Measurements from ENCODE around the gene LYPLAL1.
A peak's percentile ranks its signal among the peaks of the same experiment; 100 is the strongest.

Gene LYPLAL1

DNA sequence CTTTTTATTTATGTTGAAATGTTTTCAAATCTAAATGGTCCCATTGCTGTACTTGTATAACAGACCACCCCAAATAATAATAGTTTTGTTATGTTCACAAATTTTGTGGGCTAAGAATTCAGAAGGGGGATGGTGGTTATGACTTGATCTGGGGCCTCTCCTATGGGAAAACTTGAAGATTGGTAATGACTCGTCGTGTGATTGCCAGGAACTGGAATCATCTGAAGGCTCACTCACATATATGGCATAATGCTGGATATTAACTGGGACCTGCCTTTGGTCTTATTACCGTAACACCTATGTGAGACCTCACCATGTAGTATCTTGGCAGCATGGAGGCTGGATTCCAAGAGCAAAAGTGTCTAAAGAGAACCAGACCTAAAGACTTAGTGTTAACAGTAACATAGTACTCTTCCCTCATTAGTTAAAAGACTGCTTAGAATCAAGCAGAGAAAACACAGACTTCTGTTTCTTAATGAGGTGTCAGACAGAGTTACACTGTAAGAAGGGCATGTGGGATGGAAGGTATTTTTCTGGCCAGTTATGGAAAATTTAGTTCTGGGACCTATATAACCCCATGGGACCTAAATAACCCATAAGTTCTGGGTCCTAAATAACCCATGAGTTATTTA lies 11.9 kb downstream of the LYPLAL1 start:
- H3K36me3 ChIP-seq (ENCODE audit: control insufficient read depth, insufficient read depth, low read length) = no peaks in the 10 kb centered on the region
- no peak overlapping the region for H4K8ac ChIP-seq (ENCODE audit: low read depth, low read length)
- no peak overlapping the region for H3K4me2 ChIP-seq (ENCODE audit: low read length)
- no CpG with 5 or more reads among the region's 3 CpGs for WGBS (ENCODE audit: extremely low coverage, insufficient coverage, low lambda C conversion rate)
- no peaks in the 10 kb centered on the region for H3K27me3 ChIP-seq (ENCODE audit: insufficient read depth, low read length, poor library complexity)
- no peak overlapping the region for H3K27ac ChIP-seq (ENCODE audit: low read depth, low read length)
- no peaks in the 10 kb centered on the region for H3K4me1 ChIP-seq (ENCODE audit: control insufficient read depth, low read depth, low read length)
- H3K23ac ChIP-seq (ENCODE audit: low read length) = no peak overlapping the region
- peak; percentile 55 for DNase-seq
- H2BK120ac ChIP-seq (ENCODE audit: low read depth, low read length) = no peak overlapping the region
- no peak overlapping the region for H3K4ac ChIP-seq (ENCODE audit: low read depth, low read length)
- H3K9ac ChIP-seq (ENCODE audit: low read length) = no peak overlapping the region
- H3K4me3 ChIP-seq (ENCODE audit: low read length) = no peak overlapping the region
- H3K18ac ChIP-seq (ENCODE audit: low read length) = no peak overlapping the region
- no peak overlapping the region for H3K56ac ChIP-seq (ENCODE audit: low read length)
- no peak overlapping the region for H2BK15ac ChIP-seq (replicated peaks; ENCODE audit: low read depth)
- H3K79me1 ChIP-seq (ENCODE audit: low read length) = no peaks in the 10 kb centered on the region
- H3K79me2 ChIP-seq (ENCODE audit: control insufficient read depth, insufficient read depth, low read length) = no peaks in the 10 kb centered on the region
- no peak overlapping the region for H4K5ac ChIP-seq (ENCODE audit: low read length)
- H2AK5ac ChIP-seq (ENCODE audit: low read length) = no peak overlapping the region
- H2BK5ac ChIP-seq (ENCODE audit: low read length) = no peak overlapping the region

- Histone ChIP-seq H2BK15ac (replicated peaks; ENCODE audit: low read depth) (no peak overlapping the region), H3K27ac (ENCODE audit: low read depth, low read length) (no peak overlapping the region)
- WGBS (ENCODE audit: extremely low coverage, insufficient coverage, low lambda C conversion rate) = no CpG with 5 or more reads among the region's 3 CpGs
These were observed 14.7 kb downstream of the LYPLAL1 start for GRCh38 chr1:219188331-219188803.

GRCh38 chr1:219189021-219189824 lies 15.5 kb downstream of the LYPLAL1 start:
- Histone ChIP-seq H2BK120ac (ENCODE audit: low read depth, low read length) (no peak overlapping the region), H3K4me2 (ENCODE audit: low read length) (no peak overlapping the region), H3K56ac (ENCODE audit: low read length) (no peak overlapping the region), H3K79me2 (ENCODE audit: control insufficient read depth, insufficient read depth, low read length) (no peaks in the 10 kb centered on the region), H3K4me3 (ENCODE audit: low read length) (no peak overlapping the region), H4K5ac (ENCODE audit: low read length) (no peak overlapping the region), H3K79me1 (ENCODE audit: low read length) (no peaks in the 10 kb centered on the region), H3K27ac (ENCODE audit: low read depth, low read length) (no peak overlapping the region), H3K27me3 (ENCODE audit: insufficient read depth, low read length, poor library complexity) (no peaks in the 10 kb centered on the region), H3K4me1 (ENCODE audit: control insufficient read depth, low read depth, low read length) (no peaks in the 10 kb centered on the region), H3K36me3 (ENCODE audit: control insufficient read depth, insufficient read depth, low read length) (no peaks in the 10 kb centered on the region), H4K8ac (ENCODE audit: low read depth, low read length) (no peak overlapping the region), H3K18ac (ENCODE audit: low read length) (no peak overlapping the region), H3K9ac (ENCODE audit: low read length) (no peak overlapping the region), H2BK15ac (replicated peaks; ENCODE audit: low read depth) (no peak overlapping the region), H3K23ac (ENCODE audit: low read length) (no peak overlapping the region), H2BK5ac (ENCODE audit: low read length) (no peak overlapping the region), H3K4ac (ENCODE audit: low read depth, low read length) (no peak overlapping the region), H2AK5ac (ENCODE audit: low read length) (no peak overlapping the region)
- no peak for DNase-seq

More at GRCh38 chr1:219188331-219188803, 14.7 kb downstream of the LYPLAL1 start:
- H3K27me3 ChIP-seq (ENCODE audit: insufficient read depth, low read length, poor library complexity) = no peaks in the 10 kb centered on the region
- no peak overlapping the region for H3K4me3 ChIP-seq (ENCODE audit: low read length)
- H4K8ac ChIP-seq (ENCODE audit: low read depth, low read length) = no peak overlapping the region
- no peak overlapping the region for H3K18ac ChIP-seq (ENCODE audit: low read length)
- no peaks in the 10 kb centered on the region for H3K79me1 ChIP-seq (ENCODE audit: low read length)
- H2BK120ac ChIP-seq (ENCODE audit: low read depth, low read length) = no peak overlapping the region
- no peak overlapping the region for H3K23ac ChIP-seq (ENCODE audit: low read length)
- H2BK5ac ChIP-seq (ENCODE audit: low read length) = no peak overlapping the region
- H3K9ac ChIP-seq (ENCODE audit: low read length) = no peak overlapping the region
- no peak overlapping the region for H3K4ac ChIP-seq (ENCODE audit: low read depth, low read length)
- DNase-seq = no peak
- H3K36me3 ChIP-seq (ENCODE audit: control insufficient read depth, insufficient read depth, low read length) = no peaks in the 10 kb centered on the region
- H3K4me1 ChIP-seq (ENCODE audit: control insufficient read depth, low read depth, low read length) = no peaks in the 10 kb centered on the region
- no peaks in the 10 kb centered on the region for H3K79me2 ChIP-seq (ENCODE audit: control insufficient read depth, insufficient read depth, low read length)
- no peak overlapping the region for H2AK5ac ChIP-seq (ENCODE audit: low read length)
- H4K5ac ChIP-seq (ENCODE audit: low read length) = no peak overlapping the region
- H3K4me2 ChIP-seq (ENCODE audit: low read length) = no peak overlapping the region
- no peak overlapping the region for H3K56ac ChIP-seq (ENCODE audit: low read length)

- H2BK5ac ChIP-seq (ENCODE audit: low read length) = no peak overlapping the region
- no peak overlapping the region for H3K4me2 ChIP-seq (ENCODE audit: low read length)
- H3K9ac ChIP-seq (ENCODE audit: low read length) = no peak overlapping the region
- H3K4me1 ChIP-seq (ENCODE audit: control insufficient read depth, low read depth, low read length) = no peaks in the 10 kb centered on the region
- no peak overlapping the region for H2BK120ac ChIP-seq (ENCODE audit: low read depth, low read length)
- no peak overlapping the region for H3K23ac ChIP-seq (ENCODE audit: low read length)
- no peak overlapping the region for H3K18ac ChIP-seq (ENCODE audit: low read length)
- no CpG with 5 or more reads among the region's 3 CpGs for WGBS (ENCODE audit: extremely low coverage, insufficient coverage, low lambda C conversion rate)
- H3K27ac ChIP-seq (ENCODE audit: low read depth, low read length) = no peak overlapping the region
- no peaks in the 10 kb centered on the region for H3K79me2 ChIP-seq (ENCODE audit: control insufficient read depth, insufficient read depth, low read length)
- no peak overlapping the region for H2BK15ac ChIP-seq (replicated peaks; ENCODE audit: low read depth)
- H4K8ac ChIP-seq (ENCODE audit: low read depth, low read length) = no peak overlapping the region
- no peaks in the 10 kb centered on the region for H3K36me3 ChIP-seq (ENCODE audit: control insufficient read depth, insufficient read depth, low read length)
- no peaks in the 10 kb centered on the region for H3K79me1 ChIP-seq (ENCODE audit: low read length)
- H4K5ac ChIP-seq (ENCODE audit: low read length) = no peak overlapping the region
- DNase-seq = no peak
- no peak overlapping the region for H3K56ac ChIP-seq (ENCODE audit: low read length)
- no peaks in the 10 kb centered on the region for H3K27me3 ChIP-seq (ENCODE audit: insufficient read depth, low read length, poor library complexity)
- no peak overlapping the region for H3K4me3 ChIP-seq (ENCODE audit: low read length)
- H3K4ac ChIP-seq (ENCODE audit: low read depth, low read length) = no peak overlapping the region
- no peak overlapping the region for H2AK5ac ChIP-seq (ENCODE audit: low read length)
These were observed 16.3 kb downstream of the LYPLAL1 start for GRCh38 chr1:219189952-219190351.

GRCh38 chr1:219190605-219191004 lies 16.9 kb downstream of the LYPLAL1 start:
- Histone ChIP-seq H2AK5ac (ENCODE audit: low read length) (no peak overlapping the region), H3K79me1 (ENCODE audit: low read length) (no peaks in the 10 kb centered on the region), H3K56ac (ENCODE audit: low read length) (no peak overlapping the region), H3K79me2 (ENCODE audit: control insufficient read depth, insufficient read depth, low read length) (no peaks in the 10 kb centered on the region), H3K27me3 (ENCODE audit: insufficient read depth, low read length, poor library complexity) (no peaks in the 10 kb centered on the region), H3K9ac (ENCODE audit: low read length) (no peak overlapping the region), H4K8ac (ENCODE audit: low read depth, low read length) (no peak overlapping the region), H4K5ac (ENCODE audit: low read length) (no peak overlapping the region), H2BK120ac (ENCODE audit: low read depth, low read length) (no peak overlapping the region), H3K23ac (ENCODE audit: low read length) (no peak overlapping the region), H3K4ac (ENCODE audit: low read depth, low read length) (no peak overlapping the region), H3K18ac (ENCODE audit: low read length) (no peak overlapping the region), H3K4me3 (ENCODE audit: low read length) (no peak overlapping the region), H3K36me3 (ENCODE audit: control insufficient read depth, insufficient read depth, low read length) (no peaks in the 10 kb centered on the region), H3K27ac (ENCODE audit: low read depth, low read length) (no peak overlapping the region), H2BK15ac (replicated peaks; ENCODE audit: low read depth) (no peak overlapping the region), H2BK5ac (ENCODE audit: low read length) (no peak overlapping the region), H3K4me1 (ENCODE audit: control insufficient read depth, low read depth, low read length) (no peaks in the 10 kb centered on the region), H3K4me2 (ENCODE audit: low read length) (no peak overlapping the region)
- no peak for DNase-seq
- WGBS (ENCODE audit: extremely low coverage, insufficient coverage, low lambda C conversion rate) = no CpG with 5 or more reads among the region's 3 CpGs
